EH (cell line): ENCODE data around the gene RUNX2.
"Not testable (repeated sequence)": the region's sequence is repeated elsewhere in the genome, so short reads cannot be mapped to it uniquely, and the experiment has no call there.

Experiments
- DNase-seq: peaks from one replicate; pipeline ENCODE4 v3.0.0-alpha.2; 2015; ENCODE audit warnings: low read depth

Gene RUNX2

DNA sequence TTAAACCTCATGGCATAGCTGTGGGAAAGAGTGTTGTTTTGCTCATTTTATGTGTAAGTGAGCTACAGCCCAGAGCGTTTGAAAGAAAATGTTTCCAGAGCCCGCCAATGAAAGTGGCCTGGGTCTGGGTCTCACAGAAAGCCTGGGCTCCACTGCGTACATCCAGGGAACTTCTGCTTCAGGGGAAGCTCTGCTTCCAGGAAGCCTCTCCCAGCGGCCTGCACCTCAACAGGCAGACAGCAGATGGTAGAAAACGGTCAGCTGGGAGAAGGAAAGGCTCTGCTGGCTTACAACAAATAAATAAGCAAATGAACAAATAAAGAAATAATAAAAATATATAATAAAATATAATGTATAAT lies 320.1 kb downstream of the RUNX2 start:
- DNase-seq, result no peak

DNA sequence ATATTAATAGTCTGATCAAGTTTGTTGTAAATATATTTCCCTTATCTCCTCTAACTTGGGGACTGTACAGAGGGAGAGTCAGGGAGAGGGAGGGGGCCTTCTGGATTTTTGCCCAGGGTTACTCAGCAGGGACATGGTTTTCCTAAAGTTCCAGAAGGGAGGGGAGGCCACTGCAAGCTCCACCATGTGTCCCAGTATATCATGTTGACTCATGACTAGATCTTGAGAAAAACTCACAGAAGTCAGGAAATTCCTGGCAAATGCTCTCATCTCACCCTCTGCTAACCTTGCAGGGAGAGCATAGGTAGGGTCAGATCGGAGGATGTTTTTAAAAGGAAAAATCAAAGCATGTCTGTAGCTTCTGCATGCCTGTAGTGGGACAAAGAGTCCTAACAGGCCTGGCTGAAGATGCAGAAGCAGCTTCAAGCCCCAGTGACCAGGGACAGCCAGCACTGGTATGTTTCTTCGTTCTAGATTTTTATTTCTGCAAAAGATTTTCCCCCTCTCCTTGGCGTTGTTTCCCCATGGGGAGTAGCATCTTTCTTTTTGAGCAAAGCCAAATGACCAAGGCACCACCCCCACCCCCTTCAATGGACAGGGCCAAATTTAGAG lies 322.5 kb downstream of the RUNX2 start:
- DNase-seq, result peak; percentile 97

GRCh38 chr6:45651301-45651700 lies 323.2 kb downstream of the RUNX2 start:
- DNase-seq, result no peak

GRCh38 chr6:45652416-45652815 lies 324.3 kb downstream of the RUNX2 start:
- no peak for DNase-seq

DNA sequence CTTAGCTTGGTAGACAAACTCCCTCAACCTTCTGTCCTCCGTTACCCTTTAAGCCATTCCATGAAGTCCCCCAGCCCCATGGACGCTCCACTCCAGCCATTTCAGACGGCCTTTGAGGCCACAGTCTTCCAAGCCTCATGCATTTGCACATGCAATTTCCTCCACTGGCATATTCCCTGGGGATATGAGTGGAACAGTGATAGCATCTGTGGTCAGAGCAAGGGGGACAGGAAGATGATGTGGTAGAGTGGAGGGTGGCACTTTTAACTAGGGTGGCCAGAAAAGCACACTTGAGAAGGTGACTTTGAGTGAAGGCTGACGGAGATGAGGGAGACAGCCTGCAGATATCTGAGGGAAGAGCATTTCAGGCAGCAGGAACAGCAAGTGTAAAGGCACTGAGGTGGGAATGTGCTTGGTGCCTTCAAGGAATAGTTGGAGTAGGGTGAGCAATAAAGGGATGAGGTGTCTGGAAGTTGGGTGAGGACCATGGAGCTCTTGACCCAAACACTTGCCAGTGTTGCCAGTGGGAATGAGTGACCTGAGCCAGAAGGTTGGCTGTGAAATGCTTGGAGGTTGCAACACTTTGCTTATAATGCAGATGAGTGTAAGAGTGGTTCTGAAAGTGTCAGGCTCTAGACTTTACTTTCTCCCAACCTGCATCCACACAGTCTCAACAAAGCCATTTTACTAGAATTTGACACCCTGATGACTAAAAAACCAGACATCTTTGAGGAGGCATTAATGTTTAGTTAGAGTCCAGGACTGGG lies 325.2 kb downstream of the RUNX2 start:
- DNase-seq, result peak; percentile 46

DNA sequence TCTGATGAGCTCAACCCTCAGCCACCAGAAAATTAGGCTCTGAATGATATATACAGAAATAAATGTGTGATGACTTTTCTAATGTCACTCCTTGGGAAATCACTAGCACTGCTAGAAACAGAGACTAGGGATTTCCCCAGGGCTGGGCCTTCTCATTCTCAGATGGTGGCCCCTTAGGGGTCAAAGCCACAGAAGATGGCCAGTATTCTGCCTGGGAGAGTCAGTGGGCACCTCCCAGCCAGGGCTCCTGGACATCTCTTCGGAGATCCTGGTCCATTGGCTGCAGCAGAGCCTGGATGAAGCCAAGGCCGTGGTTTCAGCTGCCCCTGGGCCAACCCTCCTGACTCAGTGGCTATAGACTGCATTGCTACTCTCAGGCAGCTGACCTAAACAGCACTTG lies 326.5 kb downstream of the RUNX2 start:
- peak; percentile 55 for DNase-seq

DNA sequence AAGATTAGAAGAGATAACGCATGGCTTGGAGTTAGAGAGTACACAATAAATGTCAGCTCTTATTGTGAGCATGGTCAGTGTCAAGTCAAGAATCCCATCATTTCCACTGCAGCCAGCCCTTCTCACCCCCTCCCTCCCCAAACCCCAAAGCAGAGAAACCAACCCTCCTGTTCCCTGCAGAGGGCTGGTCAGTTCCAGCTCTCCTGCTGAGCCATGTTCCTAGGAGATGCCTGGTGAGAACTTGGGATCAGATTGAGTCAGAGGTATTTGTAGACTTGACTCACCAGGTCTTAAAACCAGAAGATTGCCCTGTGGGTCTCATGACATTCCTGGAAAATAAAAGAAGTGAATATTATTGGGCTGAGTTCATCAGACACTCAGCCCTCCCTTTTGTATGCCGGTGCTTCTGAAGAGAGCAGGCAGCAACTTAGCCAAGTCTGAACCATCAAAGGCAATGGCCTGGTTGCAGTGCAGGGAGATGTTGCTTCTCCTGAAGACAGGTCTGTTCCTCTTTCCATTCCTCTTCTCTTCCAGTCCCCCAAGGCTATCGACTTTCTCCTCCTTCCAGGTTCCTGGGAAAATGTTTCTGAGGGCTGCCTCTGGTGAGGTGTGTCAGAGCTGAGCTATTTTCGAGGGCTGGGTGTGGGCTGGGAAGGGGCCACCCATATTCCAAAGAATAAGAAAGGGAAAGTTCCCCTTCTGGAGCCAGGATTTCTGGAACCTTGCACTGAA lies 327.8 kb downstream of the RUNX2 start:
- DNase-seq, result peak; percentile 100

- DNase-seq, result peak; percentile 66
Measured at GRCh38 chr6:45657226-45657625, 329.1 kb downstream of the RUNX2 start.

DNA sequence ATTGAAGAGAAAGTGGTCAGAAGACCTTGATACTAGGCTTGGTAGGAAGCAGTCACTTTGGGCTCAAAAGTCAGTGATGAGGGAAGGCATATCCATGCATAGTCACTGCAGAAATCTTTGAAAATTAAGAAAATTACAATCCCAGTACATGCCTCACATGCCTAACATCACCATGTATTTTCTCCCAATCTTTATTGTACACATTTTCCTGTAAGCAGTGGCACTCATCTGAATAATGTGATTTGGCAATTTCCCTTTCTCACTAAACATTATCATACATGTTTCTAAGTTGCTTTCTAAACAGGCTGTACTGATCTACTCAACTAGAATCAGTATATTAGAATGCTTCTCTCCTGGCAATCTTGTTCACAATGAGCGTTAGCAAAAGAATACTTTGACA lies 330.3 kb downstream of the RUNX2 start:
- peak; percentile 55 for DNase-seq

- DNase-seq, result no peak
Measured at GRCh38 chr6:45658958-45659357, 330.8 kb downstream of the RUNX2 start.

DNA sequence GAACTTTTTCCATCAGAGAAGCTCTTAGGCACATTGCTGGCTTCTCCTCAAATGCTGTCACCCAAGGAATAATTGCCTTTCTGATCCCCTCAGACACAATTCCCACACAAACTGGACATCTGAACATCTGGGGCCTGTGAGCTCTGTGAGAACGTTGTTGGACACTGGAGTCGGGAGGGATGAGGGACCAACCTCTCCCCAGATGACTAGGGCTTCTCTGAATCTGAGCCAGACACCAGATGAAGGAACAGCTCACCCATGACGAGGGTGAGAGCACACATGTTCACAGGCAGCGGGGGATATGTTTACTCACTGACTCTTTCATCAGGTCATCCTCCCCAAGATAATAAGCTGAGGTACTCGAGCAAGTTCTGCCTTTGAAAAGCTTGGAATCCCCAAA lies 333.5 kb downstream of the RUNX2 start:
- peak; percentile 76 for DNase-seq

- DNase-seq, result no peak
Measured at GRCh38 chr6:45663251-45664221, 335.4 kb downstream of the RUNX2 start.

- peak; percentile 49 for DNase-seq
Measured at GRCh38 chr6:45664707-45665106, 336.6 kb downstream of the RUNX2 start.

DNA sequence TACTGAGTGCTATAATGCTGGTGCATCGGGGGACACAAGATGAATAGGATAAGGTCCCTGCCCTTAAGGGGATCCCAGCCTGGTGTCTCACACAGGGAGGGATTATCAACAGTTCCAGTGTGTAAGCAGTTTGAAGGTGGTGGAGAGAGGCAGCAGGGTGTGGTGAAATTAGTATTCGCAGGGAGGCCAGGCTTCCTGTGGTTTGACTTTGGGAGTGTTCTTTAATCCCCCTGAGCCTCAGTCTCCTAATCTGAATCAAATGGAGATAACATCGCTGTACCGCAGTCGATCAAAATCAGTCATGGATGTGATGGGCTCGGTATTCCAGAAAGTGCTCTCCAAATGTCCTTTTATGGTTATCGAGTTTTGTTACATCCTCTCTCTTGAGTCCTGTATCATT lies 337.7 kb downstream of the RUNX2 start:
- no peak for DNase-seq

- DNase-seq, result no peak
Measured at GRCh38 chr6:45666846-45667245, 338.7 kb downstream of the RUNX2 start.

DNA sequence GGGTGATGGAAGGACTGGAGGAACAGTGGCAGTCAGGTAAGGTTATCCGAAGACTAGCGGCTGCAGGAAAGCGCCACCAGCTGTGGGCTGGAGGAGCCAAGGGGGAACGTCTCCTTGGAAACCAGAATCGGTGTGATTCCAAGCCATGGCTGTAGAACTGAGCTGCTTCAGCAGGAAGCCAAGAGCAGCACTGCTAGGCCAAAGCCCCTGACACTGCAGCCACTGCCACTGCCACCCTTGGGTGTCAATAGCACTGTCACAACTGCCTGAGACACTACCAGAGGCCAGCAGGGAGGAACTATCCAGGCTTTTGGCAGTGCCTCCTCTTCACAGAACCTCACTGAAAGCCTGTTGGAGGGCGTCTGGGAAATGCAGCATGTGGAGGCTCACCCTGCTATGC lies 339.2 kb downstream of the RUNX2 start:
- no peak for DNase-seq

DNA sequence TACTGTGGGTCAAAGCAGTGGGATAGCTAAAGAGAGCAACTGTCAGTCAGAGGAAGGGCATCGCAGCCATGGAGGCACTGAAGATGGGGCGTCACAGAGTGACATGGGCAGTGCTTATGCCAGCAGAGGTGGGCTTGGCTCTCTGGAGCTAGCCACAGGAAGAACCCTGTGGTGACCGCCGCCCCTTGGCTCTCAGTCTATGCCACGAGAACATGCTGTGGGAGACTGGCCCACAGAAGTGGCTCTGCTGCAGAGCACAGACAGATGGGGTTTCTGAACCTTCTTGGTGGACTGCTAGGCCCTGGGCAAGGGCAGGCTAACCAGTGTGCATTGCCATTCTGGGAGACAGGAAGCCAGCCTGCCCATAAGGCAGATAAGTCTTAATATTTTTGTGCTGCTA lies 339.6 kb downstream of the RUNX2 start:
- no peak for DNase-seq

GRCh38 chr6:45668705-45669104 lies 340.6 kb downstream of the RUNX2 start:
- no peak for DNase-seq

- not testable (repeated sequence) for DNase-seq
Measured at GRCh38 chr6:45673167-45673566, 345.0 kb downstream of the RUNX2 start.

DNA sequence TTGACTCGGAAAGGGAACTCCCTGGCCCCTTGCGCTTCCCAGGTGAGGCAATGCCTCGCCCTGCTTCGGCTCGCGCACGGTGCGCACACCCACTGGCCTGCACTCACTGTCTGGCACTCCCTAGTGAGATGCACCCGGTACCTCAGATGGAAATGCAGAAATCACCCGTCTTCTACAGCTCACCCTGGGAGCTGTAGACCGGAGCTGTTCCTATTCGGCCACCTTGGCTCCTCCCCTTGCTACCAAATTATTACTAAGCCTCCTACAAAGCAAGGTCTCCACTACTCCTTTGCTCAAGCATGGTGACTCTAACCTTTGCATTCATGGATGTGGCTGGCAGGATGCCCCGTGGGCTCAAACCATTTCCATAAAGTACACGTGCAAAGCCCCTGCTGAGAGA lies 347.0 kb downstream of the RUNX2 start:
- DNase-seq, result not testable (repeated sequence)

DNA sequence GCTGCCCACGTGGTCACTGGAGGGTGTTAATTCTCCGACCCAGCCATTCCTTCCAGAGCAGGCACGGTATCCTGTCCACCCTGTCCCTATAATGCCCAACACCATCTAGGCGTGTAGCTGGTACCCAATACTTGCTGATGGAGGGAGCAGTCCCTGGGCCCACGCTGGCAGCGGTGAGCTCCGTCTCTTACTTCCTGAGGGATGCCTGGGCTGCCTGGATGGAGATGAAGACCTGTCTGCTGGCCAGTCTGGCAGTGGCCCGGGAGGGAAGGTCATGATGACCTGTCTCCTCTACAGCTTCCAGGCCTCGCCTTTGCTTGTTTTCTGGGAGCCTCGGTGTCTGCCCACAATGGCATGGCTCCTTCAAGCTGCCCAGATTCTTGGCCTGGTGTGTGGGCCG lies 347.5 kb downstream of the RUNX2 start:
- DNase-seq, result no peak

GRCh38 chr6:45676380-45676779 lies 348.2 kb downstream of the RUNX2 start:
- DNase-seq, result no peak
